UCSD-AML1 (cell line): ENCODE measurements around the gene TXNDC15.

Experiments
- DNase-seq: peaks from one replicate; lab custom pipeline; 2025; ENCODE audit not compliant: unreplicated experiment; lab: John Stamatoyannopoulos, UW

The TXNDC15 gene

GRCh38 chr5:134917070-134917815 is 43.1 kb downstream of the TXNDC15 start:
- no peak for DNase-seq

- no peak for DNase-seq
Observed at GRCh38 chr5:134918861-134919260, 44.7 kb downstream of the TXNDC15 start.

- no peak for DNase-seq
Observed at GRCh38 chr5:134920848-134921575, 46.8 kb downstream of the TXNDC15 start.

- DNase-seq, result no peak
Observed at GRCh38 chr5:134932508-134932907, 58.3 kb downstream of the TXNDC15 start.

- no peak for DNase-seq
Observed at GRCh38 chr5:134934202-134934601, 60.0 kb downstream of the TXNDC15 start.

- no peak for DNase-seq
Observed at GRCh38 chr5:134935711-134936602, 61.8 kb downstream of the TXNDC15 start.

GRCh38 chr5:134937526-134937925 is 63.4 kb downstream of the TXNDC15 start:
- DNase-seq, result no peak

- DNase-seq, result no peak
Observed at GRCh38 chr5:134938030-134938429, 63.9 kb downstream of the TXNDC15 start.

- DNase-seq, result no peak
Observed at GRCh38 chr5:134939500-134939899, 65.3 kb downstream of the TXNDC15 start.

GRCh38 chr5:134943547-134943946 is 69.4 kb downstream of the TXNDC15 start:
- DNase-seq, result no peak

GRCh38 chr5:134944630-134945029 is 70.5 kb downstream of the TXNDC15 start:
- DNase-seq, result no peak

- no peak for DNase-seq
Observed at GRCh38 chr5:134945041-134945440, 70.9 kb downstream of the TXNDC15 start.

GRCh38 chr5:134948911-134949310 is 74.7 kb downstream of the TXNDC15 start:
- DNase-seq, result no peak

GRCh38 chr5:134949316-134949715 is 75.1 kb downstream of the TXNDC15 start:
- DNase-seq, result no peak
